Muscle of arm (tissue), 12 donors: ENCODE results near the gene ADAM23. TPM values are rescaled to one million over a fixed set of nuclear protein-coding genes. Genes with fewer than 3 reads are reported as not detected.

ENCODE experiments used
- DNase-seq: peaks from one replicate; pipeline ENCODE4 v3.0.0-alpha.2; 2013
- polyA plus RNA-seq, 12 donors: library from polyadenylated mRNA; unstranded; fragments of 120-200 nt; gene quantifications; one replicate each; pipeline ENCODE4 v1.2.1, GENCODE V29; 2013; ENCODE audit not compliant: insufficient read length in 12 of 12

The ADAM23 gene
- polyA plus RNA-seq, 12 donors: 4.2 to 18.3 (median 11.9) TPM; not detected in 1

- DNase-seq: no peak
Observed at GRCh38 chr2:206561962-206562361, 118.6 kb downstream of the ADAM23 start.

GRCh38 chr2:206562375-206562774, 119.0 kb downstream of the ADAM23 start:
- no peak for DNase-seq

GRCh38 chr2:206563374-206563773, 120.0 kb downstream of the ADAM23 start:
- no peak for DNase-seq

- no peak for DNase-seq
Observed at GRCh38 chr2:206565666-206566065, 122.3 kb downstream of the ADAM23 start.

- no peak for DNase-seq
Observed at GRCh38 chr2:206569470-206569869, 126.1 kb downstream of the ADAM23 start.

GRCh38 chr2:206570199-206570598, 126.9 kb downstream of the ADAM23 start:
- DNase-seq: no peak

- no peak for DNase-seq
Observed at GRCh38 chr2:206572725-206573124, 129.4 kb downstream of the ADAM23 start.

- no peak for DNase-seq
Observed at GRCh38 chr2:206573793-206574192, 130.5 kb downstream of the ADAM23 start.

GRCh38 chr2:206584323-206585116, 141.2 kb downstream of the ADAM23 start:
- DNase-seq: no peak

GRCh38 chr2:206585335-206585734, 142.0 kb downstream of the ADAM23 start:
- no peak for DNase-seq

GRCh38 chr2:206586609-206587008, 143.3 kb downstream of the ADAM23 start:
- DNase-seq: no peak

- DNase-seq: no peak
Observed at GRCh38 chr2:206597717-206598218, 154.4 kb downstream of the ADAM23 start.

GRCh38 chr2:206603243-206603642, 159.9 kb downstream of the ADAM23 start:
- DNase-seq: no peak

- DNase-seq: no peak
Observed at GRCh38 chr2:206610451-206610850, 167.1 kb downstream of the ADAM23 start.

- DNase-seq: no peak
Observed at GRCh38 chr2:206611191-206611590, 167.9 kb downstream of the ADAM23 start.

- no peak for DNase-seq
Observed at GRCh38 chr2:206611736-206612135, 168.4 kb downstream of the ADAM23 start.

- DNase-seq: no peak
Observed at GRCh38 chr2:206614811-206615210, 171.5 kb downstream of the ADAM23 start.

- no peak for DNase-seq
Observed at GRCh38 chr2:206615417-206616089, 172.2 kb downstream of the ADAM23 start.

- DNase-seq: no peak
Observed at GRCh38 chr2:206616151-206616550, 172.8 kb downstream of the ADAM23 start.

- no peak for DNase-seq
Observed at GRCh38 chr2:206619011-206619410, 175.7 kb downstream of the ADAM23 start.

- DNase-seq: no peak
Observed at GRCh38 chr2:206626108-206626507, 182.8 kb downstream of the ADAM23 start.

GRCh38 chr2:206627632-206628031, 184.3 kb downstream of the ADAM23 start:
- no peak for DNase-seq

GRCh38 chr2:206631340-206631739, 188.0 kb downstream of the ADAM23 start:
- no peak for DNase-seq
